ENCODE data around the gene FUT8.

Gene FUT8

GRCh38 chr14:65531148-65531547 is 118.6 kb downstream of the FUT8 start:
- H4K8ac ChIP-seq (ENCODE audit: low read depth, low read length) = no peak overlapping the region

GRCh38 chr14:65533736-65534404 is 121.3 kb downstream of the FUT8 start:
- WGBS, 2 donors (ENCODE audit: extremely low coverage in 2 of 2, insufficient read length in 2 of 2, insufficient replicate concordance in 1 of 2) = no CpG with 5 or more reads among the region's 4 CpGs
- H3K27ac ChIP-seq (replicated peaks; ENCODE audit: low read length) = no peak overlapping the region

More at GRCh38 chr14:65531148-65531547, 118.6 kb downstream of the FUT8 start:
- Histone ChIP-seq H3K18ac (ENCODE audit: low read length) (no peak overlapping the region), H3K9me3 (replicated peaks in 1 of 2; ENCODE audit: control insufficient read depth in 2 of 2, insufficient read depth in 1 of 2, low read depth in 1 of 2, low read length in 2 of 2) (peaks cover 6 to 8% of the 10 kb centered on the region in 2 donors), H3K9ac (ENCODE audit: low read depth, low read length, poor library complexity) (no peak overlapping the region), H3K23ac (ENCODE audit: low read depth, low read length, poor library complexity) (no peak overlapping the region), H2BK12ac (ENCODE audit: low read length) (no peak overlapping the region), H3K36me3 (replicated peaks in 1 of 2; ENCODE audit: control insufficient read depth in 2 of 2, insufficient read depth in 2 of 2, low read length in 2 of 2) (peaks cover 0 to 5% of the 10 kb centered on the region in 2 donors), H2AK5ac (ENCODE audit: low read depth, low read length) (no peak overlapping the region), H3K4me3 (ENCODE audit: low read length in 2 of 2) (no peak overlapping the region), H3K79me1 (ENCODE audit: low read depth, low read length) (peaks cover 5% of the 10 kb centered on the region), H4K91ac (ENCODE audit: low read depth, low read length, poor library complexity) (no peak overlapping the region), H3K4ac (ENCODE audit: low read length) (no peak overlapping the region), H3K27me3 (ENCODE audit: control insufficient read depth in 3 of 3, insufficient read depth in 3 of 3, low read depth in 1 of 3, low read length in 3 of 3) (no peaks in the 10 kb centered on the region), H2BK120ac (ENCODE audit: low read depth, low read length) (no peak overlapping the region), H3K14ac (ENCODE audit: low read length) (no peak overlapping the region), H2AFZ (ENCODE audit: low read length) (no peak overlapping the region), H3K4me1 (ENCODE audit: control insufficient read depth in 2 of 2, insufficient read depth in 1 of 2, low read depth in 1 of 2, low read length in 2 of 2) (no peaks in the 10 kb centered on the region), H2BK5ac (ENCODE audit: low read length) (no peak overlapping the region), H2BK15ac (ENCODE audit: low read length) (no peak overlapping the region), H3K4me2 (ENCODE audit: insufficient read depth, low read length, poor library complexity, severe bottlenecking) (no peak overlapping the region), H3K27ac (replicated peaks; ENCODE audit: low read length) (no peak overlapping the region)
- DNase-seq (ENCODE audit: low spot score) = no peak
- 100% methylated on average over 3 of the region's 3 CpGs; no CpG with 5 or more reads in 1 of the 2 donors for WGBS, 2 donors (ENCODE audit: extremely low coverage in 2 of 2, insufficient read length in 2 of 2, insufficient replicate concordance in 1 of 2)

GRCh38 chr14:65536781-65537423 is 124.4 kb downstream of the FUT8 start:
- H3K18ac ChIP-seq (ENCODE audit: low read length) = no peak overlapping the region
- H2BK15ac ChIP-seq (ENCODE audit: low read length) = no peak overlapping the region
- no peak overlapping the region for H2BK5ac ChIP-seq (ENCODE audit: low read length)
- H3K4me2 ChIP-seq (ENCODE audit: insufficient read depth, low read length, poor library complexity, severe bottlenecking) = no peak overlapping the region
- H3K79me1 ChIP-seq (ENCODE audit: low read depth, low read length) = peaks cover 3% of the 10 kb centered on the region
- H2BK12ac ChIP-seq (ENCODE audit: low read length) = no peak overlapping the region
- peaks cover 0 to 2% of the 10 kb centered on the region in 2 donors for H3K9me3 ChIP-seq (replicated peaks in 1 of 2; ENCODE audit: control insufficient read depth in 2 of 2, insufficient read depth in 1 of 2, low read depth in 1 of 2, low read length in 2 of 2)
- no peaks in the 10 kb centered on the region for H3K36me3 ChIP-seq (replicated peaks in 1 of 2; ENCODE audit: control insufficient read depth in 2 of 2, insufficient read depth in 2 of 2, low read length in 2 of 2)
- WGBS, 2 donors (ENCODE audit: extremely low coverage in 2 of 2, insufficient read length in 2 of 2, insufficient replicate concordance in 1 of 2) = no CpG with 5 or more reads among the region's 2 CpGs
- H3K4ac ChIP-seq (ENCODE audit: low read length) = no peak overlapping the region
- no peak overlapping the region for H3K4me3 ChIP-seq (ENCODE audit: low read length in 2 of 2)
- H3K4me1 ChIP-seq (ENCODE audit: control insufficient read depth in 2 of 2, insufficient read depth in 1 of 2, low read depth in 1 of 2, low read length in 2 of 2) = no peaks in the 10 kb centered on the region
- H2AFZ ChIP-seq (ENCODE audit: low read length) = no peak overlapping the region
- no peak overlapping the region for H3K27ac ChIP-seq (replicated peaks; ENCODE audit: low read length)
- H2AK5ac ChIP-seq (ENCODE audit: low read depth, low read length) = no peak overlapping the region
- H3K9ac ChIP-seq (ENCODE audit: low read depth, low read length, poor library complexity) = no peak overlapping the region
- no peaks in the 10 kb centered on the region for H3K27me3 ChIP-seq (ENCODE audit: control insufficient read depth in 3 of 3, insufficient read depth in 3 of 3, low read depth in 1 of 3, low read length in 3 of 3)
- no peak overlapping the region for H3K14ac ChIP-seq (ENCODE audit: low read length)
- no peak for DNase-seq (ENCODE audit: low spot score)
- H4K91ac ChIP-seq (ENCODE audit: low read depth, low read length, poor library complexity) = no peak overlapping the region
- H3K23ac ChIP-seq (ENCODE audit: low read depth, low read length, poor library complexity) = no peak overlapping the region
- no peak overlapping the region for H4K8ac ChIP-seq (ENCODE audit: low read depth, low read length)
- H2BK120ac ChIP-seq (ENCODE audit: low read depth, low read length) = no peak overlapping the region

More at GRCh38 chr14:65533736-65534404, 121.3 kb downstream of the FUT8 start:
- H2AFZ ChIP-seq (ENCODE audit: low read length) = no peak overlapping the region
- H3K4me2 ChIP-seq (ENCODE audit: insufficient read depth, low read length, poor library complexity, severe bottlenecking) = no peak overlapping the region
- peaks cover 3% of the 10 kb centered on the region for H3K79me1 ChIP-seq (ENCODE audit: low read depth, low read length)
- H3K18ac ChIP-seq (ENCODE audit: low read length) = no peak overlapping the region
- H2BK5ac ChIP-seq (ENCODE audit: low read length) = no peak overlapping the region
- no peak overlapping the region for H2BK120ac ChIP-seq (ENCODE audit: low read depth, low read length)
- no peak for DNase-seq (ENCODE audit: low spot score)
- peaks cover 0 to 2% of the 10 kb centered on the region in 2 donors for H3K36me3 ChIP-seq (replicated peaks in 1 of 2; ENCODE audit: control insufficient read depth in 2 of 2, insufficient read depth in 2 of 2, low read length in 2 of 2)
- H2BK12ac ChIP-seq (ENCODE audit: low read length) = no peak overlapping the region
- no peak overlapping the region for H3K14ac ChIP-seq (ENCODE audit: low read length)
- H3K9ac ChIP-seq (ENCODE audit: low read depth, low read length, poor library complexity) = no peak overlapping the region
- no peak overlapping the region for H3K23ac ChIP-seq (ENCODE audit: low read depth, low read length, poor library complexity)
- no peak overlapping the region for H4K91ac ChIP-seq (ENCODE audit: low read depth, low read length, poor library complexity)
- H3K4me3 ChIP-seq (ENCODE audit: low read length in 2 of 2) = no peak overlapping the region
- H3K4ac ChIP-seq (ENCODE audit: low read length) = no peak overlapping the region
- H3K4me1 ChIP-seq (ENCODE audit: control insufficient read depth in 2 of 2, insufficient read depth in 1 of 2, low read depth in 1 of 2, low read length in 2 of 2) = no peaks in the 10 kb centered on the region
- no peak overlapping the region for H4K8ac ChIP-seq (ENCODE audit: low read depth, low read length)
- no peaks in the 10 kb centered on the region for H3K27me3 ChIP-seq (ENCODE audit: control insufficient read depth in 3 of 3, insufficient read depth in 3 of 3, low read depth in 1 of 3, low read length in 3 of 3)
- no peak overlapping the region for H2BK15ac ChIP-seq (ENCODE audit: low read length)
- H2AK5ac ChIP-seq (ENCODE audit: low read depth, low read length) = no peak overlapping the region
- H3K9me3 ChIP-seq (replicated peaks in 1 of 2; ENCODE audit: control insufficient read depth in 2 of 2, insufficient read depth in 1 of 2, low read depth in 1 of 2, low read length in 2 of 2) = peaks cover 2 to 4% of the 10 kb centered on the region in 2 donors

GRCh38 chr14:65548878-65549277 is 136.3 kb downstream of the FUT8 start:
- Histone ChIP-seq H3K36me3 (replicated peaks in 1 of 2; ENCODE audit: control insufficient read depth in 2 of 2, insufficient read depth in 2 of 2, low read length in 2 of 2) (no peaks in the 10 kb centered on the region), H4K8ac (ENCODE audit: low read depth, low read length) (no peak overlapping the region), H2BK120ac (ENCODE audit: low read depth, low read length) (no peak overlapping the region), H3K79me1 (ENCODE audit: low read depth, low read length) (no peaks in the 10 kb centered on the region), H3K4ac (ENCODE audit: low read length) (no peak overlapping the region), H3K23ac (ENCODE audit: low read depth, low read length, poor library complexity) (no peak overlapping the region), H4K91ac (ENCODE audit: low read depth, low read length, poor library complexity) (no peak overlapping the region), H2BK15ac (ENCODE audit: low read length) (no peak overlapping the region), H3K9ac (ENCODE audit: low read depth, low read length, poor library complexity) (no peak overlapping the region), H2AFZ (ENCODE audit: low read length) (no peak overlapping the region), H3K14ac (ENCODE audit: low read length) (no peak overlapping the region), H3K4me1 (ENCODE audit: control insufficient read depth in 2 of 2, insufficient read depth in 1 of 2, low read depth in 1 of 2, low read length in 2 of 2) (no peaks in the 10 kb centered on the region), H3K4me2 (ENCODE audit: insufficient read depth, low read length, poor library complexity, severe bottlenecking) (no peak overlapping the region), H2BK5ac (ENCODE audit: low read length) (no peak overlapping the region), H2BK12ac (ENCODE audit: low read length) (no peak overlapping the region), H3K27ac (replicated peaks; ENCODE audit: low read length) (no peak overlapping the region), H2AK5ac (ENCODE audit: low read depth, low read length) (no peak overlapping the region), H3K4me3 (ENCODE audit: low read length in 2 of 2) (no peak overlapping the region), H3K18ac (ENCODE audit: low read length) (no peak overlapping the region), H3K27me3 (ENCODE audit: control insufficient read depth in 3 of 3, insufficient read depth in 3 of 3, low read depth in 1 of 3, low read length in 3 of 3) (no peaks in the 10 kb centered on the region), H3K9me3 (replicated peaks in 1 of 2; ENCODE audit: control insufficient read depth in 2 of 2, insufficient read depth in 1 of 2, low read depth in 1 of 2, low read length in 2 of 2) (no peaks in the 10 kb centered on the region)
- no CpG with 5 or more reads among the region's 2 CpGs for WGBS, 2 donors (ENCODE audit: extremely low coverage in 2 of 2, insufficient read length in 2 of 2, insufficient replicate concordance in 1 of 2)
- DNase-seq (ENCODE audit: low spot score) = no peak

All from neuronal stem cell (in vitro differentiated cells).